Loucy (cell line): Measurements from ENCODE around the gene TEX14.

Source experiments
- CTCF ChIP-seq: fragments of 200-600 bp; sonication (generic); conservative IDR thresholded peaks from 2 replicates; pipeline ENCODE4 v1.5.1; 2014; ENCODE audit warnings: mild to moderate bottlenecking, antibody characterized with exemption, low read length
- EZH2phosphoT487 ChIP-seq: fragments of 200-600 bp; IDR thresholded peaks from 2 replicates; pipeline ENCODE4 v1.6.1; 2018; ENCODE audit warnings: antibody characterized with exemption, mild to moderate bottlenecking, moderate library complexity, borderline replicate concordance

GRCh38 chr17:58513267-58513964, 178.4 kb downstream of the TEX14 start:
- TF ChIP-seq CTCF (peak; percentile 39), EZH2phosphoT487 (no peak)
